Neuronal stem cell (in vitro differentiated cells): ENCODE measurements around the gene CNTN5.

Source experiments
- DNase-seq: peaks from one replicate; pipeline ENCODE4 v3.0.0-alpha.2; 2013; ENCODE audit warnings: low spot score
- H2AFZ ChIP-seq: one replicate; pipeline ENCODE4 v1.6.1; 2013; ENCODE audit warnings: mild to moderate bottlenecking, low read length, inconsistent platforms
- H2AK5ac ChIP-seq: 2 replicates; pipeline ENCODE4 v1.6.1; 2013; ENCODE audit warnings: low read depth, mild to moderate bottlenecking, inconsistent platforms, low read length, moderate library complexity, mixed read lengths
- H2BK120ac ChIP-seq: 2 replicates; pipeline ENCODE4 v1.6.1; 2013; ENCODE audit warnings: low read depth, mild to moderate bottlenecking, inconsistent platforms, low read length, moderate library complexity, mixed read lengths
- H2BK12ac ChIP-seq: one replicate; pipeline ENCODE4 v1.6.1; 2013; ENCODE audit warnings: low read length, inconsistent platforms
- H2BK15ac ChIP-seq: 2 replicates; pipeline ENCODE4 v1.6.1; 2013; ENCODE audit warnings: mild to moderate bottlenecking, low read length, inconsistent platforms, mixed read lengths
- H2BK5ac ChIP-seq: one replicate; pipeline ENCODE4 v1.6.1; 2013; ENCODE audit warnings: inconsistent platforms, mild to moderate bottlenecking, low read length, moderate library complexity
- H3K14ac ChIP-seq: one replicate; pipeline ENCODE4 v1.6.1; 2013; ENCODE audit warnings: low read length, inconsistent platforms
- H3K18ac ChIP-seq: 2 replicates; pipeline ENCODE4 v1.6.1; 2013; ENCODE audit warnings: low read length, inconsistent platforms
- H3K23ac ChIP-seq: 2 replicates; pipeline ENCODE4 v1.6.1; 2013; ENCODE audit warnings: low read depth, mild to moderate bottlenecking, mixed read lengths, low read length, inconsistent platforms; ENCODE audit not compliant: poor library complexity
- H3K27ac ChIP-seq: replicated peaks from 3 replicates; pipeline ENCODE4 v1.5.1; 2013; ENCODE audit warnings: low read length, inconsistent platforms
- H3K27me3 ChIP-seq, 3 experiments: 2 replicates each; pipeline ENCODE4 v1.6.1; 2013; ENCODE audit warnings: low read length in 3 of 3, mild to moderate bottlenecking in 2 of 3, inconsistent platforms in 1 of 3, low read depth in 1 of 3, mixed read lengths in 1 of 3, moderate library complexity in 1 of 3; ENCODE audit not compliant: control insufficient read depth in 3 of 3, insufficient read depth in 3 of 3
- H3K36me3 ChIP-seq, 2 donors: replicated peaks in 1 of 2; 2 replicates each; pipeline ENCODE4 v1.6.1; 2013; ENCODE audit warnings: low read length in 2 of 2; ENCODE audit not compliant: control insufficient read depth in 2 of 2, insufficient read depth in 2 of 2
- H3K4ac ChIP-seq: 2 replicates; pipeline ENCODE4 v1.6.1; 2013; ENCODE audit warnings: inconsistent platforms, mild to moderate bottlenecking, low read length, moderate library complexity
- H3K4me1 ChIP-seq, 2 donors: 1 replicate in 1 of 2; 2 replicates in 1 of 2; pipeline ENCODE4 v1.6.1; 2013; ENCODE audit warnings: low read length in 2 of 2, low read depth in 1 of 2; ENCODE audit not compliant: control insufficient read depth in 2 of 2, insufficient read depth in 1 of 2
- H3K4me2 ChIP-seq: one replicate; pipeline ENCODE4 v1.6.1; 2013; ENCODE audit warnings: mild to moderate bottlenecking, low read length, inconsistent platforms; ENCODE audit not compliant: insufficient read depth, poor library complexity, severe bottlenecking
- H3K4me3 ChIP-seq, 2 donors: 2 replicates each; pipeline ENCODE4 v1.5.1; 2013; ENCODE audit warnings: low read length in 2 of 2, mild to moderate bottlenecking in 2 of 2, inconsistent platforms in 1 of 2, moderate library complexity in 1 of 2
- H3K79me1 ChIP-seq: one replicate; pipeline ENCODE4 v1.6.1; 2013; ENCODE audit warnings: low read depth, mild to moderate bottlenecking, inconsistent platforms, low read length, moderate library complexity
- H3K9ac ChIP-seq: one replicate; pipeline ENCODE4 v1.6.1; 2013; ENCODE audit warnings: mild to moderate bottlenecking, low read depth, low read length, inconsistent platforms; ENCODE audit not compliant: poor library complexity
- H3K9me3 ChIP-seq, 2 donors: replicated peaks in 1 of 2; 2 replicates each; pipeline versions ENCODE3 to v1.6.1; 2013; ENCODE audit warnings: low read length in 2 of 2, mild to moderate bottlenecking in 2 of 2, inconsistent platforms in 1 of 2, low read depth in 1 of 2, mixed read lengths in 1 of 2, moderate library complexity in 1 of 2; ENCODE audit not compliant: control insufficient read depth in 2 of 2, insufficient read depth in 1 of 2
- H4K8ac ChIP-seq: one replicate; pipeline ENCODE4 v1.6.1; 2013; ENCODE audit warnings: low read depth, mild to moderate bottlenecking, inconsistent platforms, low read length, moderate library complexity
- H4K91ac ChIP-seq: one replicate; pipeline ENCODE4 v1.6.1; 2013; ENCODE audit warnings: low read length, low read depth, mild to moderate bottlenecking, inconsistent platforms; ENCODE audit not compliant: poor library complexity
- WGBS, 2 donors: extraction: QIAGEN DNeasy Blood & Tissue Kit; methylation state at CpG; one replicate each; pipeline ENCODE4 v1.1.7; 2013; ENCODE audit warnings: missing lambda C conversion rate in 2 of 2, mixed read lengths in 1 of 2; ENCODE audit not compliant: insufficient read length in 2 of 2, insufficient replicate concordance in 1 of 2; ENCODE audit errors: extremely low coverage in 2 of 2; 5-methylcytosine and 5-hydroxymethylcytosine counted together

CNTN5 gene

GRCh38 chr11:100152766-100153165 is 1132.0 kb downstream of the CNTN5 start:
- H3K27ac ChIP-seq: no peak overlapping the region
- no peak overlapping the region for H2BK15ac ChIP-seq
- no peak overlapping the region for H4K8ac ChIP-seq
- no peaks in the 10 kb centered on the region for H3K36me3 ChIP-seq
- H2BK120ac ChIP-seq: no peak overlapping the region
- H3K4me3 ChIP-seq: no peak overlapping the region
- no peak overlapping the region for H3K4ac ChIP-seq
- no peak overlapping the region for H3K14ac ChIP-seq
- H2AFZ ChIP-seq: no peak overlapping the region
- no peak for DNase-seq
- H3K9me3 ChIP-seq: no peaks in the 10 kb centered on the region
- no peak overlapping the region for H2AK5ac ChIP-seq
- H3K23ac ChIP-seq: no peak overlapping the region
- H4K91ac ChIP-seq: no peak overlapping the region
- no peak overlapping the region for H3K9ac ChIP-seq
- H3K27me3 ChIP-seq: no peaks in the 10 kb centered on the region
- H2BK12ac ChIP-seq: no peak overlapping the region
- H3K4me2 ChIP-seq: no peak overlapping the region
- no peaks in the 10 kb centered on the region for H3K79me1 ChIP-seq
- peaks cover 0 to 5% of the 10 kb centered on the region in 2 donors for H3K4me1 ChIP-seq
- H2BK5ac ChIP-seq: no peak overlapping the region
- no peak overlapping the region for H3K18ac ChIP-seq

GRCh38 chr11:100163471-100163870 is 1142.7 kb downstream of the CNTN5 start:
- Histone ChIP-seq H3K4me3 (no peak overlapping the region), H2AFZ (no peak overlapping the region), H3K4me1 (no peaks in the 10 kb centered on the region), H4K91ac (no peak overlapping the region), H3K27me3 (no peaks in the 10 kb centered on the region), H3K9me3 (no peaks in the 10 kb centered on the region), H2BK120ac (no peak overlapping the region), H2AK5ac (no peak overlapping the region), H2BK15ac (no peak overlapping the region), H3K9ac (no peak overlapping the region), H3K36me3 (no peaks in the 10 kb centered on the region), H2BK5ac (no peak overlapping the region), H3K18ac (no peak overlapping the region), H2BK12ac (no peak overlapping the region), H3K27ac (no peak overlapping the region), H4K8ac (no peak overlapping the region), H3K14ac (no peak overlapping the region), H3K23ac (no peak overlapping the region), H3K79me1 (no peaks in the 10 kb centered on the region), H3K4ac (no peak overlapping the region), H3K4me2 (no peak overlapping the region)
- DNase-seq: no peak

GRCh38 chr11:100174881-100175280 is 1154.1 kb downstream of the CNTN5 start:
- no peak for DNase-seq
- Histone ChIP-seq H2AFZ (no peak overlapping the region), H2BK12ac (no peak overlapping the region), H2BK120ac (no peak overlapping the region), H3K4me3 (no peak overlapping the region), H2BK15ac (no peak overlapping the region), H3K4me1 (no peaks in the 10 kb centered on the region), H3K27ac (no peak overlapping the region), H3K4ac (no peak overlapping the region), H3K9me3 (no peaks in the 10 kb centered on the region), H3K4me2 (no peak overlapping the region), H3K36me3 (no peaks in the 10 kb centered on the region), H3K27me3 (no peaks in the 10 kb centered on the region), H3K23ac (no peak overlapping the region), H3K9ac (no peak overlapping the region), H3K79me1 (no peaks in the 10 kb centered on the region), H2BK5ac (no peak overlapping the region), H3K14ac (no peak overlapping the region), H3K18ac (no peak overlapping the region), H2AK5ac (no peak overlapping the region), H4K91ac (no peak overlapping the region), H4K8ac (no peak overlapping the region)
- WGBS, 2 donors: no CpG with 5 or more reads among the region's 3 CpGs

GRCh38 chr11:100176456-100176855 is 1155.7 kb downstream of the CNTN5 start:
- no peaks in the 10 kb centered on the region for H3K4me1 ChIP-seq
- no peak overlapping the region for H3K18ac ChIP-seq
- no peak overlapping the region for H2AFZ ChIP-seq
- no peaks in the 10 kb centered on the region for H3K36me3 ChIP-seq
- H3K27me3 ChIP-seq: no peaks in the 10 kb centered on the region
- no peak overlapping the region for H3K9ac ChIP-seq
- no peak overlapping the region for H4K91ac ChIP-seq
- no peak overlapping the region for H2BK15ac ChIP-seq
- no peak overlapping the region for H2BK5ac ChIP-seq
- H4K8ac ChIP-seq: no peak overlapping the region
- H3K27ac ChIP-seq: no peak overlapping the region
- no peak overlapping the region for H3K4ac ChIP-seq
- H3K79me1 ChIP-seq: no peaks in the 10 kb centered on the region
- H3K9me3 ChIP-seq: no peaks in the 10 kb centered on the region
- no peak overlapping the region for H2BK120ac ChIP-seq
- H3K4me2 ChIP-seq: no peak overlapping the region
- no peak overlapping the region for H3K14ac ChIP-seq
- no peak for DNase-seq
- H2BK12ac ChIP-seq: no peak overlapping the region
- no peak overlapping the region for H3K23ac ChIP-seq
- H3K4me3 ChIP-seq: no peak overlapping the region
- H2AK5ac ChIP-seq: no peak overlapping the region
